SK-N-SH (cell line): Measurements from ENCODE around the gene ZNF526. TPM values are rescaled to one million over a fixed set of nuclear protein-coding genes. Genes with fewer than 3 reads are reported as not detected.

ENCODE experiments used
- CTCF ChIA-PET: fragments of 300-600, 350-600 bp; formaldehyde crosslinking; extraction: SDS; loops from one replicate; lab custom pipeline; 2021; lab: Yijun Ruan, JAX
- POLR2A ChIA-PET: fragments of 350-600 bp; sonication (Branson Sonifier 250); formaldehyde crosslinking; extraction: SDS; loops from one replicate; lab custom pipeline; 2020; ENCODE audit warnings: antibody characterized with exemption, inconsistent platforms; lab: Yijun Ruan, JAX
- DNase-seq: peaks from one replicate; pipeline ENCODE4 v3.0.0; 2012
- H2AFZ ChIP-seq: fragments of 200-600 bp; sonication (generic); 2 replicates; pipeline ENCODE4 v1.8.1; 2016; ENCODE audit warnings: antibody characterized with exemption, mild to moderate bottlenecking, low read depth
- H3F3A ChIP-seq: fragments of 200-600 bp; sonication (generic); replicated peaks from 2 replicates; pipeline ENCODE3; 2016; ENCODE audit warnings: antibody characterized with exemption, mild to moderate bottlenecking; ENCODE audit not compliant: insufficient read depth
- H3K27ac ChIP-seq, 2 experiments: fragments of 200-500 bp in 1 of 2; fragments of 200-600 bp in 1 of 2; sonication (Bioruptor generic) in 1 of 2; sonication (generic), shearing (Covaris generic) in 1 of 2; 2 replicates each; pipeline versions ENCODE4 v1.5.1 to v1.6.1; 2014 to 2016; ENCODE audit warnings: low read depth in 2 of 2, inconsistent platforms in 1 of 2, low read length in 1 of 2, mild to moderate bottlenecking in 1 of 2, mixed read lengths in 1 of 2
- H3K27me3 ChIP-seq: fragments of 200-600 bp; sonication (generic), shearing (Covaris generic); 2 replicates; pipeline ENCODE4 v1.6.1; 2016; ENCODE audit warnings: mixed run types; ENCODE audit not compliant: insufficient read depth
- H3K36me3 ChIP-seq, 2 experiments: fragments of 200-500 bp in 1 of 2; fragments of 200-600 bp in 1 of 2; sonication (Bioruptor generic) in 1 of 2; sonication (generic) in 1 of 2; replicated peaks in 1 of 2; 2 replicates each; pipeline versions ENCODE3 to v1.5.1; 2014 to 2016; ENCODE audit warnings: low read length in 1 of 2, mild to moderate bottlenecking in 1 of 2; ENCODE audit not compliant: insufficient read depth in 2 of 2, control insufficient read depth in 1 of 2
- H3K4me1 ChIP-seq, 2 experiments: fragments of 200-500 bp in 1 of 2; fragments of 200-600 bp in 1 of 2; sonication (Bioruptor generic) in 1 of 2; sonication (generic), shearing (Covaris generic) in 1 of 2; 2 replicates each; pipeline versions ENCODE4 v1.5.1 to v1.6.1; 2014 to 2016; ENCODE audit warnings: low read depth in 1 of 2, low read length in 1 of 2, mixed run types in 1 of 2; ENCODE audit not compliant: insufficient read depth in 2 of 2, control insufficient read depth in 1 of 2
- H3K4me2 ChIP-seq: fragments of 200-600 bp; sonication (generic), shearing (Covaris generic); 2 replicates; pipeline ENCODE4 v1.6.1; 2017; ENCODE audit warnings: mixed run types
- H3K4me3 ChIP-seq, 2 experiments: fragments of 200-500 bp in 1 of 2; fragments of 200-600 bp in 1 of 2; sonication (Bioruptor generic) in 1 of 2; sonication (generic), shearing (Covaris generic) in 1 of 2; 2 replicates each; pipeline versions ENCODE4 v1.5.1 to v1.8.1; 2014 to 2016; ENCODE audit warnings: low read depth in 2 of 2, inconsistent platforms in 1 of 2, low read length in 1 of 2, mild to moderate bottlenecking in 1 of 2, mixed read lengths in 1 of 2, moderate library complexity in 1 of 2
- H3K79me2 ChIP-seq: fragments of 200-600 bp; sonication (generic); 2 replicates; pipeline ENCODE4 v1.8.1; 2017; ENCODE audit warnings: mild to moderate bottlenecking; ENCODE audit not compliant: insufficient read depth
- H3K9ac ChIP-seq: fragments of 200-600 bp; sonication (generic); 2 replicates; pipeline ENCODE4 v1.6.1; 2017; ENCODE audit warnings: mixed run types
- H3K9me2 ChIP-seq: fragments of 200-600 bp; sonication (generic); 2 replicates; pipeline ENCODE4 v1.6.1; 2017; ENCODE audit warnings: mixed run types
- H3K9me3 ChIP-seq: fragments of 200-600 bp; sonication (generic); 2 replicates; pipeline ENCODE4 v1.6.1; 2017; ENCODE audit warnings: mixed run types, mild to moderate bottlenecking, moderate library complexity
- H4K20me1 ChIP-seq: fragments of 200-600 bp; sonication (generic); 2 replicates; pipeline ENCODE4 v1.6.1; 2017; ENCODE audit warnings: mild to moderate bottlenecking, mixed run types; ENCODE audit not compliant: insufficient read depth
- CHD2 ChIP-seq: fragments of 150-350 bp; IDR thresholded peaks from 2 replicates; pipeline ENCODE4 v1.6.1; 2018; ENCODE audit warnings: low read length; ENCODE audit not compliant: partially characterized antibody
- ELF1 ChIP-seq: IDR thresholded peaks from 2 replicates; pipeline ENCODE4 v1.4.0; 2012
- EP300 ChIP-seq, 2 experiments: IDR thresholded peaks; 2 replicates each; pipeline versions ENCODE4 v1.4.0 to v1.6.1; 2012; ENCODE audit warnings: borderline replicate concordance in 1 of 2, low read depth in 1 of 2, low read length in 1 of 2
- FOXJ3 ChIP-seq: sonication (generic); formaldehyde crosslinking; IDR thresholded peaks from 2 replicates; pipeline ENCODE4 v1.5.1; 2020; ENCODE audit warnings: mild to moderate bottlenecking, missing genetic modification reagents
- FOXM1 ChIP-seq: IDR thresholded peaks from 2 replicates; pipeline ENCODE4 v1.4.0; 2012; ENCODE audit warnings: low read depth, mild to moderate bottlenecking
- GABPA ChIP-seq: IDR thresholded peaks from 2 replicates; pipeline ENCODE4 v1.4.0; 2012; ENCODE audit warnings: low read depth, mild to moderate bottlenecking
- JUND ChIP-seq: IDR thresholded peaks from 2 replicates; pipeline ENCODE4 v1.4.0; 2012
- MAX ChIP-seq: IDR thresholded peaks from 2 replicates; pipeline ENCODE4 v1.4.0; 2012; ENCODE audit warnings: low read depth
- MEF2A ChIP-seq: IDR thresholded peaks from 2 replicates; pipeline ENCODE4 v1.4.0; 2012; ENCODE audit warnings: low read depth, borderline replicate concordance
- MXI1 ChIP-seq: IDR thresholded peaks from 2 replicates; pipeline ENCODE4 v1.6.1; 2012; ENCODE audit warnings: mild to moderate bottlenecking, low read depth, low read length, improper control_type of control experiment
- POLR2AphosphoS5 ChIP-seq: IDR thresholded peaks from 2 replicates; pipeline ENCODE4 v1.6.1; 2012; ENCODE audit warnings: low read depth, low read length
- RAD21 ChIP-seq: IDR thresholded peaks from 2 replicates; pipeline ENCODE4 v1.6.1; 2012; ENCODE audit warnings: mild to moderate bottlenecking, low read length
- RCOR1 ChIP-seq: fragments of 150-350 bp; IDR thresholded peaks from 2 replicates; pipeline ENCODE4 v1.6.1; 2017; ENCODE audit warnings: antibody characterized with exemption, low read length
- TEAD4 ChIP-seq: IDR thresholded peaks from 2 replicates; pipeline ENCODE4 v1.4.0; 2012; ENCODE audit warnings: mild to moderate bottlenecking, borderline replicate concordance; ENCODE audit not compliant: insufficient read depth
- USF1 ChIP-seq: IDR thresholded peaks from 2 replicates; pipeline ENCODE4 v1.4.0; 2012; ENCODE audit warnings: low read depth, borderline replicate concordance
- USF2 ChIP-seq: fragments of 150-350 bp; IDR thresholded peaks from 2 replicates; pipeline ENCODE4 v1.6.1; 2017; ENCODE audit warnings: antibody characterized with exemption, low read length, low read depth, borderline replicate concordance
- YY1 ChIP-seq: IDR thresholded peaks from 2 replicates; pipeline ENCODE4 v1.4.0; 2012; ENCODE audit warnings: low read depth, mild to moderate bottlenecking
- WGBS: methylation state at CpG from one replicate; pipeline ENCODE4 v1.1.6; 2017; ENCODE audit warnings: low lambda C conversion rate; 5-methylcytosine and 5-hydroxymethylcytosine counted together
- polyA plus RNA-seq, 3 experiments: library from polyadenylated mRNA; depleted of rRNA; stranded (reverse); fragments of >200 nt; gene quantifications; 2 replicates each; pipeline ENCODE4 v1.2.3, GENCODE V29; 2012

ZNF526 gene
- polyA plus RNA-seq, 1 of the 3 experiments (the other 2 are of a cell fraction): 3.5 TPM

GRCh38 chr19:42252365-42253244 is 32.5 kb downstream of the ZNF526 start:
- Histone ChIP-seq H3K79me2 (peaks cover 79% of the 10 kb centered on the region), H3K9ac (peak overlapping the region; percentile 90), H3F3A (peaks cover 35% of the 10 kb centered on the region), H2AFZ (no peak overlapping the region), H3K27me3 (no peaks in the 10 kb centered on the region), H4K20me1 (peaks cover 50% of the 10 kb centered on the region), H3K9me2 (no peaks in the 10 kb centered on the region), H3K4me1 (peaks cover 17 to 33% of the 10 kb centered on the region in 2 experiments), H3K36me3 (peaks cover 10 to 16% of the 10 kb centered on the region in 2 experiments), H3K4me2 (peak overlapping the region; percentile 98), H3K9me3 (no peaks in the 10 kb centered on the region), H3K27ac (peak overlapping the region; percentile 83 to 88), H3K4me3 (peak overlapping the region; percentile 76 to 89)
- 8% methylated on average over 25 of the region's 27 CpGs for WGBS
- POLR2A ChIA-PET: no interaction called here
- CTCF ChIA-PET: interaction anchor here (0.9 to 14.8 kb wide), 5 partner anchors 10 to 120 kb away, joined by 3 to 205 read pairs (median 4); partner anchors contain the start of gene POU2F2
- peak; percentile 53 for DNase-seq
- TF ChIP-seq FOXM1 (no peak), MXI1 (peak; percentile 70; the same call in 1 of the 2 replicates), MAX (peak; percentile 78), MEF2A (0 out of 2 replicates have a peak, but pooled peaks have one; percentile 39), POLR2AphosphoS5 (no peak), CHD2 (no peak), TEAD4 (no peak)

- TF ChIP-seq CHD2 (peak; percentile 9), POLR2AphosphoS5 (0 out of 2 replicates have a peak, but pooled peaks have one; percentile 35), YY1 (0 out of 2 replicates have a peak, but pooled peaks have one; percentile 16), USF1 (peak; percentile 66; the same call in 1 of the 2 replicates), EP300 (IDR thresholded peaks at IDR 0.05; ENCODE audit: borderline replicate concordance in 1 of 2, low read depth in 1 of 2, low read length in 1 of 2) (no peak), RAD21 (no peak), ELF1 (peak; percentile 43; the same call in 1 of the 2 replicates), FOXJ3 (CRISPR knock-in tag) (no peak), JUND (no peak), GABPA (no peak), USF2 (no peak), MXI1 (peak; percentile 44; the same call in 1 of the 2 replicates), RCOR1 (no peak)
- peaks cover 7 to 16% of the 10 kb centered on the region in 2 experiments for H3K36me3 ChIP-seq
- H3K4me2 ChIP-seq: peak overlapping the region; percentile 98
- H3K9ac ChIP-seq: peak overlapping the region; percentile 99
- no peaks in the 10 kb centered on the region for H3K9me2 ChIP-seq
- ChIA-PET CTCF (interaction anchor here (0.9 to 14.8 kb wide), 2 partner anchors 26 to 121 kb away, joined by 3 to 205 read pairs; partner anchors contain the start of gene POU2F2), POLR2A (no interaction called here)
- no peaks in the 10 kb centered on the region for H3K27me3 ChIP-seq
- H2AFZ ChIP-seq: no peak overlapping the region
- H3K79me2 ChIP-seq: peaks cover 71% of the 10 kb centered on the region
- H3K9me3 ChIP-seq: no peaks in the 10 kb centered on the region
- peak; percentile 83 for DNase-seq
- peaks cover 31% of the 10 kb centered on the region for H3F3A ChIP-seq
- peak overlapping the region; percentile 89 to 96 for H3K4me3 ChIP-seq
- WGBS: 2% methylated on average over 26 of the region's 71 CpGs
- H4K20me1 ChIP-seq: peaks cover 47% of the 10 kb centered on the region
- peak overlapping the region; percentile 89 to 90 for H3K27ac ChIP-seq
- peaks cover 17 to 33% of the 10 kb centered on the region in 2 experiments for H3K4me1 ChIP-seq
These were observed 33.4 kb downstream of the ZNF526 start for GRCh38 chr19:42253245-42254088.
